ENCODE measurements around the gene LAG3. TPM values are rescaled to one million over a fixed set of nuclear protein-coding genes. Genes with fewer than 3 reads are reported as not detected.

Gene LAG3
- total RNA-seq, 2 donors from 2014 or later, result 3.8 to 4.6 TPM

Other genes starting within 250 kb of the LAG3 start
- 100 to 1,000 TPM; 640 to 695 TPM for gene GAPDH, start 238.0 kb upstream of the LAG3 start, total RNA-seq
- 10 to 100 TPM; 29.3 to 37.3 TPM for gene IFFO1, start 216.5 kb upstream of the LAG3 start, total RNA-seq
- gene NOP2, start 204.2 kb upstream of the LAG3 start, total RNA-seq, result 100 to 1,000 TPM in 1 of 2 donors, 10 to 100 TPM in 1; 90.0 to 122 TPM
- 100 to 1,000 TPM; 461 to 574 TPM for gene CHD4, start 165.1 kb upstream of the LAG3 start, total RNA-seq
- gene LPAR5, start 136.6 kb upstream of the LAG3 start, total RNA-seq, result 1 to 10 TPM; 2.9 to 8.1 TPM
- 10 to 100 TPM in 1 of 2 donors, 1 to 10 TPM in 1; 3.4 to 90.0 TPM for gene ACRBP, start 125.1 kb upstream of the LAG3 start, total RNA-seq
- gene ING4, start 109.4 kb upstream of the LAG3 start, total RNA-seq, result 10 to 100 TPM; 28.1 to 29.3 TPM
- gene ZNF384, start 83.1 kb upstream of the LAG3 start, total RNA-seq, result 10 to 100 TPM; 62.9 to 66.3 TPM
- 1 to 10 TPM; 1.3 to 1.9 TPM for gene PIANP, start 71.7 kb upstream of the LAG3 start, total RNA-seq
- gene COPS7A, start 48.5 kb upstream of the LAG3 start, total RNA-seq, result 10 to 100 TPM; 13.9 to 17.9 TPM
- 100 to 1,000 TPM; 104 to 108 TPM for gene MLF2, start 19.4 kb upstream of the LAG3 start, total RNA-seq
- 10 to 100 TPM in 1 of 2 donors, 1 to 10 TPM in 1; 7.0 to 12.0 TPM for gene PTMS, start 6.2 kb upstream of the LAG3 start, total RNA-seq
- gene CD4, start 17.0 kb downstream of the LAG3 start, total RNA-seq, result 100 to 1,000 TPM; 187 to 205 TPM
- under 1 TPM in 1 of 2 donors, not detected in 1; 0.63 TPM for gene GPR162, start 49.3 kb downstream of the LAG3 start, total RNA-seq
- gene P3H3, start 55.9 kb downstream of the LAG3 start, total RNA-seq, result 1 to 10 TPM in 1 of 2 donors, under 1 TPM in 1; 0.97 to 1.3 TPM
- gene GNB3, start 68.4 kb downstream of the LAG3 start, total RNA-seq, result under 1 TPM; 0.26 to 0.45 TPM
- under 1 TPM; 0.65 to 0.87 TPM for gene CDCA3, start 78.8 kb downstream of the LAG3 start, total RNA-seq
- 10 to 100 TPM; 65.7 to 76.1 TPM for gene USP5, start 79.6 kb downstream of the LAG3 start, total RNA-seq
- 100 to 1,000 TPM; 140 to 144 TPM for gene TPI1, start 95.0 kb downstream of the LAG3 start, total RNA-seq
- 1 to 10 TPM; 6.7 to 8.7 TPM for gene SPSB2, start 100.8 kb downstream of the LAG3 start, total RNA-seq
- gene LRRC23, start 132.3 kb downstream of the LAG3 start, total RNA-seq, result 10 to 100 TPM in 1 of 2 donors, 1 to 10 TPM in 1; 7.3 to 13.4 TPM
- gene ENO2, start 142.1 kb downstream of the LAG3 start, total RNA-seq, result 10 to 100 TPM; 80.2 to 80.7 TPM
- gene ATN1, start 155.4 kb downstream of the LAG3 start, total RNA-seq, result 10 to 100 TPM; 24.1 to 28.9 TPM
- gene RNU7-1, start 171.3 kb downstream of the LAG3 start, total RNA-seq, result not detected
- 100 to 1,000 TPM; 192 to 226 TPM for gene C12orf57, start 171.5 kb downstream of the LAG3 start, total RNA-seq
- 100 to 1,000 TPM; 115 to 177 TPM for gene PTPN6, start 178.8 kb downstream of the LAG3 start, total RNA-seq
- gene PHB2, start 198.1 kb downstream of the LAG3 start, total RNA-seq, result 100 to 1,000 TPM; 145 to 150 TPM
- gene EMG1, start 198.4 kb downstream of the LAG3 start, total RNA-seq, result 10 to 100 TPM; 36.2 to 36.9 TPM
- gene LPCAT3, start 246.0 kb downstream of the LAG3 start, total RNA-seq, result 10 to 100 TPM; 34.3 to 45.2 TPM